WTC11 (cell line): ENCODE measurements around the gene FASTKD2. TPM values are rescaled to one million over a fixed set of nuclear protein-coding genes. Genes with fewer than 3 reads are reported as not detected.

ENCODE experiments used
- ATAC-seq: fragments of 200-7000 bp; cut with Tn5 transposase; 2 replicates; pipeline ENCODE4 v1.10.0; 2021; ENCODE audit warnings: mild to moderate bottlenecking, moderate library complexity
- CTCF ChIA-PET: fragments of 300-600 bp; sonication (Branson Sonifier 250); formaldehyde crosslinking; loops from one replicate; lab custom pipeline; 2021; ENCODE audit warnings: antibody characterized with exemption; lab: Charles Lee
- POLR2A ChIA-PET: fragments of 350-600 bp; sonication (Branson Sonifier 250); formaldehyde crosslinking; loops from one replicate; lab custom pipeline; 2021; ENCODE audit warnings: antibody characterized with exemption; lab: Charles Lee
- DNase-seq: peaks from one replicate; pipeline ENCODE4 v3.0.0; 2021; ENCODE audit warnings: low spot score
- H3K27ac Mint-ChIP-seq: 2 replicates; pipeline ENCODE4 v1.8.0; 2021; ENCODE audit warnings: mixed read lengths
- H3K27me3 Mint-ChIP-seq: 2 replicates; pipeline ENCODE4 v1.8.0; 2021; ENCODE audit warnings: low read depth, mild to moderate bottlenecking, moderate library complexity, mixed read lengths
- H3K36me3 Mint-ChIP-seq: 2 replicates; pipeline ENCODE4 v1.8.0; 2021; ENCODE audit warnings: mixed read lengths
- H3K4me1 Mint-ChIP-seq: 2 replicates; pipeline ENCODE4 v1.8.0; 2022; ENCODE audit warnings: mixed read lengths
- H3K4me3 Mint-ChIP-seq: 2 replicates; pipeline ENCODE4 v1.8.0; 2021; ENCODE audit warnings: mild to moderate bottlenecking, moderate library complexity, mixed read lengths
- H3K9me3 Mint-ChIP-seq: 2 replicates; pipeline ENCODE4 v1.8.0; 2021; ENCODE audit warnings: mixed read lengths
- AFF4 ChIP-seq: sonication (generic); formaldehyde crosslinking; IDR thresholded peaks from 2 replicates; pipeline ENCODE4 v1.8.1; 2023; ENCODE audit warnings: mild to moderate bottlenecking, missing genetic modification reagents, borderline replicate concordance
- ARID4B ChIP-seq: sonication (generic); formaldehyde crosslinking; IDR thresholded peaks from 2 replicates; pipeline ENCODE4 v1.8.0; 2023; ENCODE audit warnings: missing genetic modification reagents, mild to moderate bottlenecking, borderline replicate concordance
- CREB1 ChIP-seq: sonication (generic); formaldehyde crosslinking; IDR thresholded peaks from 2 replicates; pipeline ENCODE4 v1.8.0; 2023; ENCODE audit warnings: mild to moderate bottlenecking, missing genetic modification reagents
- CTCF ChIP-seq: fragments of 200-600 bp; IDR thresholded peaks from 2 replicates; pipeline ENCODE4 v1.8.0; 2022; ENCODE audit warnings: antibody characterized with exemption
- ELF4 ChIP-seq: sonication (generic); formaldehyde crosslinking; IDR thresholded peaks from 2 replicates; pipeline ENCODE4 v1.8.1; 2022; ENCODE audit warnings: low read depth, mild to moderate bottlenecking, moderate library complexity, missing genetic modification reagents
- HMGA2 ChIP-seq: fragments of 250-450 bp; sonication (Bioruptor Pico); IDR thresholded peaks from 2 replicates; pipeline ENCODE4 v1.4.0; 2021; ENCODE audit warnings: mild to moderate bottlenecking, moderate library complexity
- KAT7 ChIP-seq: sonication (generic); formaldehyde crosslinking; IDR thresholded peaks from 2 replicates; pipeline ENCODE4 v1.8.1; 2023; ENCODE audit warnings: missing genetic modification reagents, mild to moderate bottlenecking, borderline replicate concordance
- NFYB ChIP-seq: sonication (generic); formaldehyde crosslinking; conservative IDR thresholded peaks from 2 replicates; pipeline ENCODE4 v1.8.0; 2022; ENCODE audit warnings: low read depth, missing genetic modification reagents
- PRDM15 ChIP-seq: sonication (generic); formaldehyde crosslinking; IDR thresholded peaks from 2 replicates; pipeline ENCODE4 v1.8.0; 2022; ENCODE audit warnings: missing genetic modification reagents
- SP1 ChIP-seq: sonication (generic); formaldehyde crosslinking; conservative IDR thresholded peaks from 2 replicates; pipeline ENCODE4 v1.8.1; 2022; ENCODE audit warnings: missing genetic modification reagents
- TCF7 ChIP-seq: sonication (generic); formaldehyde crosslinking; IDR thresholded peaks from 2 replicates; pipeline ENCODE4 v1.8.0; 2022; ENCODE audit warnings: mild to moderate bottlenecking, low read depth, missing genetic modification reagents, moderate library complexity
- TP53 ChIP-seq: sonication (generic); formaldehyde crosslinking; IDR thresholded peaks from 2 replicates; pipeline ENCODE4 v1.8.1; 2023; ENCODE audit warnings: mild to moderate bottlenecking, missing genetic modification reagents
- USF1 ChIP-seq: sonication (generic); formaldehyde crosslinking; IDR thresholded peaks from 2 replicates; pipeline ENCODE4 v1.8.0; 2022; ENCODE audit warnings: mild to moderate bottlenecking, missing genetic modification reagents
- ZBTB21 ChIP-seq: sonication (generic); formaldehyde crosslinking; IDR thresholded peaks from 2 replicates; pipeline ENCODE4 v1.8.1; 2023; ENCODE audit warnings: mild to moderate bottlenecking, missing genetic modification reagents, borderline replicate concordance
- ZMAT4 ChIP-seq: fragments of 250-450 bp; sonication (Bioruptor Pico); IDR thresholded peaks from 2 replicates; pipeline ENCODE4 v1.9.0; 2021; ENCODE audit warnings: mild to moderate bottlenecking
- ZNF396 ChIP-seq: fragments of 250-450 bp; sonication (Bioruptor Pico); IDR thresholded peaks from 2 replicates; pipeline ENCODE4 v1.8.0; 2021; ENCODE audit warnings: mild to moderate bottlenecking, moderate library complexity, borderline replicate concordance
- ZNF423 ChIP-seq: fragments of 250-450 bp; sonication (Bioruptor Pico); IDR thresholded peaks from 2 replicates; pipeline ENCODE4 v2.1.2; 2022; ENCODE audit warnings: mild to moderate bottlenecking, moderate library complexity
- ZNF671 ChIP-seq: fragments of 250-450 bp; sonication (Bioruptor Pico); IDR thresholded peaks from 2 replicates; pipeline ENCODE4 v1.8.0; 2021; ENCODE audit warnings: mild to moderate bottlenecking
- total RNA-seq: library from RNA; stranded (reverse); gene quantifications from 3 replicates; pipeline ENCODE4 v1.2.3, GENCODE V29; 2021

The FASTKD2 gene
- total RNA-seq, 1 experiment from 2014 or later = 33.7 TPM

- no peak for DNase-seq
- TF ChIP-seq ARID4B (CRISPR knock-in tag) (no peak), PRDM15 (CRISPR knock-in tag) (peak; percentile 74)
- Mint-ChIP-seq H3K4me1 (peaks cover 8% of the 10 kb centered on the region), H3K36me3 (peaks cover 19% of the 10 kb centered on the region), H3K27me3 (no peaks in the 10 kb centered on the region), H3K27ac (no peak overlapping the region), H3K9me3 (no peaks in the 10 kb centered on the region), H3K4me3 (peak overlapping the region; percentile 95)
- ChIA-PET CTCF (interaction anchor here (1.6 kb wide), 1 partner anchor 206 kb away, joined by 4 read pairs; no protein-coding TSS in a partner anchor), POLR2A (interaction anchor here (0.5 kb wide), 1 partner anchor 925 kb away, joined by 6 read pairs; no protein-coding TSS in a partner anchor)
- peak; percentile 55 for ATAC-seq
Measured at GRCh38 chr2:206764673-206765241, 649 bp upstream of the FASTKD2 start.

GRCh38 chr2:206766057-206766930 lies 888 bp downstream of the FASTKD2 start:
- Mint-ChIP-seq H3K4me3 (peak overlapping the region; percentile 95), H3K27me3 (no peaks in the 10 kb centered on the region), H3K36me3 (peaks cover 28% of the 10 kb centered on the region), H3K27ac (no peak overlapping the region), H3K4me1 (peaks cover 8% of the 10 kb centered on the region), H3K9me3 (no peaks in the 10 kb centered on the region)
- CTCF ChIA-PET = interaction anchor here (0.7 kb wide), 2 partner anchors 603 to 695 kb away, joined by 5 to 6 read pairs; no protein-coding TSS in a partner anchor
- DNase-seq (no peak), ATAC-seq (no peak)
- POLR2A ChIA-PET = no interaction called here
- no peak for TF ChIP-seq USF1 (CRISPR knock-in tag)
- no peak for TF ChIP-seq CREB1 (CRISPR knock-in tag)
- no peak for TF ChIP-seq TP53 (CRISPR knock-in tag)
- TF ChIP-seq ZNF423 (CRISPR knock-in tag) = no peak
- no peak for TF ChIP-seq NFYB
- no peak for TF ChIP-seq SP1 (CRISPR knock-in tag)
- TF ChIP-seq ZMAT4 (CRISPR knock-in tag) = no peak
- no peak for TF ChIP-seq KAT7 (CRISPR knock-in tag)
- no peak for TF ChIP-seq ZNF396 (CRISPR knock-in tag)
- TF ChIP-seq HMGA2 (CRISPR knock-in tag) = no peak
- TF ChIP-seq ZNF671 (CRISPR knock-in tag) = no peak
- TF ChIP-seq ELF4 (CRISPR knock-in tag) = no peak
- no peak for TF ChIP-seq ZBTB21 (CRISPR knock-in tag)
- no peak for TF ChIP-seq AFF4 (CRISPR knock-in tag)
- no peak for TF ChIP-seq CTCF
- no peak for TF ChIP-seq TCF7 (CRISPR knock-in tag)
